Heart left ventricle (tissue), 16 donors: ENCODE measurements around the gene DNAJA2. TPM values are rescaled to one million over a fixed set of nuclear protein-coding genes. Genes with fewer than 3 reads are reported as not detected.
"Not testable (repeated sequence)": the region's sequence is repeated elsewhere in the genome, so short reads cannot be mapped to it uniquely, and the experiment has no call there.

Source experiments
- ATAC-seq, 4 donors: fragments of 200-7000 bp; cut with Tn5 transposase; one replicate each; pipeline ENCODE4 v1.9.1; 2020 to 2022; ENCODE audit warnings: moderate library complexity in 4 of 4, mild to moderate bottlenecking in 3 of 4, moderate number of reproducible peaks in 1 of 4
- DNase-seq, 5 donors: peaks; one replicate each; pipeline ENCODE4 v3.0.0-alpha.2; 2020
- H3K27ac ChIP-seq, 12 donors: fragments of 200-600 bp; sonication (generic) in 4 of 12; one replicate each; pipeline versions ENCODE4 v1.5.0 to v1.8.0; 2016 to 2022; ENCODE audit warnings: mild to moderate bottlenecking in 2 of 12
- H3K27me3 ChIP-seq, 9 donors: fragments of 200-600 bp; sonication (generic) in 2 of 9; one replicate each; pipeline versions ENCODE4 v1.5.1 to v1.8.0; 2016 to 2022; ENCODE audit warnings: mild to moderate bottlenecking in 3 of 9
- H3K36me3 ChIP-seq, 9 donors: fragments of 200-600 bp; sonication (generic) in 2 of 9; one replicate each; pipeline versions ENCODE4 v1.5.0 to v1.8.0; 2018 to 2022; ENCODE audit warnings: mild to moderate bottlenecking in 2 of 9
- H3K4me1 ChIP-seq, 12 donors: fragments of 200-600 bp; sonication (generic) in 4 of 12; one replicate each; pipeline versions ENCODE4 v1.5.0 to v1.8.0; 2016 to 2022; ENCODE audit warnings: mild to moderate bottlenecking in 3 of 12
- H3K4me3 ChIP-seq, 12 donors: fragments of 200-600 bp; sonication (generic) in 4 of 12; one replicate each; pipeline versions ENCODE4 v1.5.0 to v1.8.0; 2017 to 2022; ENCODE audit warnings: mild to moderate bottlenecking in 9 of 12, moderate library complexity in 4 of 12
- H3K9me3 ChIP-seq, 12 donors: fragments of 200-600 bp; sonication (generic) in 4 of 12; one replicate each; pipeline versions ENCODE4 v1.5.0 to v1.8.0; 2016 to 2022; ENCODE audit warnings: mild to moderate bottlenecking in 1 of 12
- POLR2A ChIP-seq, 2 donors: fragments of 450-650 bp; IDR thresholded peaks; one replicate each; pipeline ENCODE4 v1.6.1; 2017; ENCODE audit warnings: antibody characterized with exemption in 2 of 2, mild to moderate bottlenecking in 2 of 2, moderate library complexity in 2 of 2
- WGBS, 4 donors: extraction: QIAGEN DNeasy Blood & Tissue Kit in 2 of 4; methylation state at CpG; one replicate each; pipeline versions ENCODE4 v1.1.5 to v1.1.7; 2013 to 2018; 5-methylcytosine and 5-hydroxymethylcytosine counted together
- intact Hi-C, 10 donors: fragments of 100-400 bp; cut with DNase I; formaldehyde crosslinking; loops; one replicate each; pipeline versions ENCODE4 v1.11.1 to v1.14.2; 2022
- polyA plus RNA-seq, 2 donors: library from polyadenylated mRNA; stranded (reverse); fragments of 200-250 nt; gene quantifications; one replicate each; pipeline ENCODE4 v1.2.3, GENCODE V29; 2013
- total RNA-seq, 9 donors: library from RNA; depleted of rRNA in 2 of 9; stranded (reverse); fragments of >200 nt in 2 of 9; fragmentation: NEBNext Ultra II Directional in 3 of 9; extraction: Animal tissue kit (Norgen Biotek cat#: 25700) in 3 of 9; gene quantifications; one replicate each; pipeline versions ENCODE4 v1.1.0 to v1.2.4, GENCODE V29; 2016 to 2023
- TF ChIP-seq, protein P1 (sequence below), 12 donors: fragments of 200-600 bp; sonication (generic) in 4 of 12; IDR thresholded peaks; one replicate each; pipeline versions ENCODE4 v1.5.0 to v1.8.0; 2018 to 2022; ENCODE audit warnings: antibody characterized with exemption in 12 of 12, mild to moderate bottlenecking in 5 of 12
- donor health status: ischemic (EF 13 %, LVEDD 7.1; RV severe dilation, severe dysfunction).
- donor health status: healthy with polysubstance abuse.
- donor health status: DM: no; HTN: yes; CAD: no.
- donor health status: DM: no; HTN: no; CAD: no.
- donor health status: ischemic (EF 25% LVEDD 6.9; RV normal size, moderate dysfunction).
- donor health status: ischemic (EF 25% LVEDD 5.7; RV mildly dilated, moderate dysfunction).
- donor health status: healthy.
- donor health status: DM: yes; HTN: yes; CAD: no.
- donor health status: ischemic (EF 35%, LVEDD 5.7; RV mildly dilated, moderate dysfunction).
- donor health status: nonischemic (EF 11% LVEDD 7.7; RV severe dilation, severe dysfunction).
- donor health status: DM: yes; HTN: yes; CAD: no.
- donor health status: PGD.
- donor health status: ischemic (EF 29% LVEDD 5.4; RV normal size, mild dysfunction).
- donor health status: nonischemic (EF 23%, LVEDD 6.1; RV moderate dilation, normal function).

DNAJA2 gene
- total and polyA plus RNA-seq, 11 donors: 46.5 to 92.6 (median 73.0) TPM

DNA sequence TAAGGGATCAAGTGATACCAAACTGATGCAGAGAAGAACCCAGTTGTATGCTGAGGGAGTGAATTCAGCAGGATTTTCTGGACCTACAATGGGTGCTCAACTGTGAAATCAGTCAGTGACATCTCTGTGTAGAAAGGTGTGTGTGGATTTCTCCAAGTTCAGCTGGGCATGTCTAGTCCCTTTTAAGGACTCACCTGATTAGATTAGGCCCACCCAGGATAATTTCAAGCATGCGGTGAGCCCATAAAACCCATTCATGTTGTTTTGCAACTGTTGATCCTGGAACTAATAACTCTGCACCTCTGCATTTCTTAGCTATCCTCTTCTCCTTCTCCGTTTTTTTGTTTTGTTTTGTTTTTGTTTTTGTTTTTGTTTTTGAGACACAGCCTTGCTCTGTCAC is 35.1 kb upstream of the DNAJA2 start:
- no peaks in the 10 kb centered on the region for H3K4me1 ChIP-seq
- H3K27ac ChIP-seq: no peak overlapping the region
- DNase-seq: no peak
- ATAC-seq: no peak
- no peak for TF ChIP-seq POLR2A (IDR thresholded peaks at IDR 0.05)
- TF ChIP-seq, protein P1, sequence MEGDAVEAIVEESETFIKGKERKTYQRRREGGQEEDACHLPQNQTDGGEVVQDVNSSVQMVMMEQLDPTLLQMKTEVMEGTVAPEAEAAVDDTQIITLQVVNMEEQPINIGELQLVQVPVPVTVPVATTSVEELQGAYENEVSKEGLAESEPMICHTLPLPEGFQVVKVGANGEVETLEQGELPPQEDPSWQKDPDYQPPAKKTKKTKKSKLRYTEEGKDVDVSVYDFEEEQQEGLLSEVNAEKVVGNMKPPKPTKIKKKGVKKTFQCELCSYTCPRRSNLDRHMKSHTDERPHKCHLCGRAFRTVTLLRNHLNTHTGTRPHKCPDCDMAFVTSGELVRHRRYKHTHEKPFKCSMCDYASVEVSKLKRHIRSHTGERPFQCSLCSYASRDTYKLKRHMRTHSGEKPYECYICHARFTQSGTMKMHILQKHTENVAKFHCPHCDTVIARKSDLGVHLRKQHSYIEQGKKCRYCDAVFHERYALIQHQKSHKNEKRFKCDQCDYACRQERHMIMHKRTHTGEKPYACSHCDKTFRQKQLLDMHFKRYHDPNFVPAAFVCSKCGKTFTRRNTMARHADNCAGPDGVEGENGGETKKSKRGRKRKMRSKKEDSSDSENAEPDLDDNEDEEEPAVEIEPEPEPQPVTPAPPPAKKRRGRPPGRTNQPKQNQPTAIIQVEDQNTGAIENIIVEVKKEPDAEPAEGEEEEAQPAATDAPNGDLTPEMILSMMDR (IDR thresholded peaks at IDR 0.05): no peak
- H3K9me3 ChIP-seq: peaks cover 0 to 4% (median 0%) of the 10 kb centered on the region in 12 donors
- 79 to 89% (median 88%) methylated on average over 2 of the region's 2 CpGs for WGBS, 4 donors
- no peaks in the 10 kb centered on the region for H3K27me3 ChIP-seq
- H3K4me3 ChIP-seq: no peak overlapping the region
- intact Hi-C loops: no loop called here
- no peaks in the 10 kb centered on the region for H3K36me3 ChIP-seq

DNA sequence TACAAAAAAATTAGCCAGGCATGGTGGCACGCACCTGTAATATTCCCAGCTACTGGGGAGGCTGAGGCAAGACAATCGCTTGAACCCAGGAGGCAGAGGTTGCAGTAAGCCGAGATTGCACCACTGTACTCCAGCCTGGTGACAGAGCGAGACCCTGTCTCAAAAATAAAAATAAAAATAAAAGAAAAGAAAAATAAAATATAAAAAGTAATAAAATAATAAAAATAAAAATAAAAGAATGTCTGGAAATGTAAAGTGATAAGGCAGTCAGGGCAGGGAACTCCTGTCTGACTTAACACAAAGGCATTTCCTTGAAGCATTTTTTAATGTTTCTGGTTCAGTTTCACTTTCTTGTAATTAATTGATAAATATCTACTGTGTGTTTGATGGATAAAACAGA is 34.7 kb upstream of the DNAJA2 start:
- Histone ChIP-seq H3K4me3 (no peak overlapping the region), H3K4me1 (no peaks in the 10 kb centered on the region), H3K36me3 (no peaks in the 10 kb centered on the region), H3K9me3 (peaks cover 0 to 4% (median 0%) of the 10 kb centered on the region in 12 donors), H3K27me3 (no peaks in the 10 kb centered on the region), H3K27ac (no peak overlapping the region)
- WGBS, 4 donors: 88 to 93% (median 89%) methylated on average over 4 of the region's 4 CpGs
- no peak for ATAC-seq
- TF ChIP-seq, protein P1 (IDR thresholded peaks at IDR 0.05): no peak
- no peak for TF ChIP-seq POLR2A (IDR thresholded peaks at IDR 0.05)
- DNase-seq: no peak
- intact Hi-C loops: no loop called here

GRCh38 chr16:47004652-47005051 is 31.2 kb upstream of the DNAJA2 start:
- TF ChIP-seq POLR2A (IDR thresholded peaks at IDR 0.05): no peak
- TF ChIP-seq, protein P1 (IDR thresholded peaks at IDR 0.05): no peak
- H3K27ac ChIP-seq: no peak overlapping the region
- peaks cover 0 to 4% (median 0%) of the 10 kb centered on the region in 12 donors for H3K9me3 ChIP-seq
- H3K4me1 ChIP-seq: no peaks in the 10 kb centered on the region
- DNase-seq (no peak), ATAC-seq (no peak)
- WGBS, 4 donors: 87 to 96% (median 93%) methylated on average over 2 of the region's 2 CpGs
- H3K4me3 ChIP-seq: no peak overlapping the region
- H3K27me3 ChIP-seq: no peaks in the 10 kb centered on the region
- no peaks in the 10 kb centered on the region for H3K36me3 ChIP-seq
- intact Hi-C loops: no loop called here

GRCh38 chr16:47000066-47000465 is 26.6 kb upstream of the DNAJA2 start:
- ATAC-seq, H3K4me1 ChIP-seq, H3K27me3 ChIP-seq, intact Hi-C loops, H3K9me3 ChIP-seq, DNase-seq, H3K27ac ChIP-seq, H3K36me3 ChIP-seq, H3K4me3 ChIP-seq: not testable (repeated sequence)
- WGBS, 4 donors: 94 to 96% methylated on average over 20 to 25 of the region's 29 CpGs; no CpG with 5 or more reads in 2 of the 4 donors

- Histone ChIP-seq H3K27ac (no peak overlapping the region), H3K4me3 (no peak overlapping the region), H3K36me3 (no peaks in the 10 kb centered on the region), H3K4me1 (no peaks in the 10 kb centered on the region), H3K27me3 (no peaks in the 10 kb centered on the region), H3K9me3 (no peaks in the 10 kb centered on the region)
- intact Hi-C loops: no loop called here
- WGBS, 4 donors: 96 to 98% (median 97%) methylated on average over 3 of the region's 3 CpGs
- TF ChIP-seq, protein P1 (IDR thresholded peaks at IDR 0.05): no peak
- TF ChIP-seq POLR2A (IDR thresholded peaks at IDR 0.05): no peak
- no peak for ATAC-seq
- no peak for DNase-seq
Measured at GRCh38 chr16:46997844-46998243, 24.4 kb upstream of the DNAJA2 start.
